ENCODE data around the gene CELF5. TPM values are rescaled to one million over a fixed set of nuclear protein-coding genes. Genes with fewer than 3 reads are reported as not detected.

CELF5 gene
- total RNA-seq, 1 donor from 2014 or later = not detected

DNA sequence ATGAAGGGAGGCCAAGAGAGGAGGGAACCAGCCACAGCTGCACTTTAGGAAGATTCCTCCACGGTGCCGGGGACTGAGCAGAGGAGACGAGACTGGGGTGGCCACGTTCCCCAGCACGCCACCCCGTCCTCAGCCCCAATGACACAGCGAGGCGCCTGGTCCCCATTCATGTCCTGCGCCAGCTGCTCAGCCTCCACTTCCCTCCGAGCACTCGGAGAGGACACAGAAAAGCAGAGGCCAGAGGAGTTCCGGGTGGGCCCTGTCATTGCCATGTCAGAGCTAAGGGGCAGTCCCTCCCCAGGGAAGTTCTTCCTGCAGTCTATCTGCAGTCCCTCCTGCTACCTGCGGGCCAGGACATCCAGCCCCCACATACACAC lies 88.7 kb downstream of the CELF5 start:
- Mint-ChIP-seq H3K4me1 (no peaks in the 10 kb centered on the region), H3K27me3 (peaks cover 26% of the 10 kb centered on the region), H3K9me3 (peaks cover 2% of the 10 kb centered on the region), H3K36me3 (ENCODE audit: low read depth) (no peaks in the 10 kb centered on the region), H3K4me3 (no peak overlapping the region), H3K27ac (no peak overlapping the region)
- intact Hi-C loops (cut with micrococcal nuclease) = no loop called here
- POLR2A ChIA-PET = no interaction called here
- ATAC-seq (ENCODE audit: low read depth) (no peak), DNase-seq (no peak)
- no peak for TF ChIP-seq CTCF (IDR thresholded peaks at IDR 0.05)
- CTCF ChIA-PET = interaction anchor here (1.6 kb wide), 1 partner anchor 8 kb away, joined by 4 read pairs; no protein-coding TSS in a partner anchor

GRCh38 chr19:3314962-3315675 lies 90.7 kb downstream of the CELF5 start:
- H3K36me3 Mint-ChIP-seq (ENCODE audit: low read depth) = no peaks in the 10 kb centered on the region
- peaks cover 21% of the 10 kb centered on the region for H3K27me3 Mint-ChIP-seq
- POLR2A ChIA-PET = no interaction called here
- CTCF ChIA-PET = no interaction called here
- ATAC-seq (ENCODE audit: low read depth) = no peak
- intact Hi-C loops (cut with micrococcal nuclease) = no loop called here
- no peaks in the 10 kb centered on the region for H3K4me1 Mint-ChIP-seq
- no peak for DNase-seq
- no peaks in the 10 kb centered on the region for H3K9me3 Mint-ChIP-seq
- no peak overlapping the region for H3K4me3 Mint-ChIP-seq
- TF ChIP-seq CTCF (IDR thresholded peaks at IDR 0.05) = no peak
- no peak overlapping the region for H3K27ac Mint-ChIP-seq

- Mint-ChIP-seq H3K27me3 (peaks cover 19% of the 10 kb centered on the region), H3K36me3 (ENCODE audit: low read depth) (no peaks in the 10 kb centered on the region), H3K9me3 (no peaks in the 10 kb centered on the region), H3K4me3 (no peak overlapping the region), H3K27ac (no peak overlapping the region), H3K4me1 (no peaks in the 10 kb centered on the region)
- no peak for TF ChIP-seq CTCF (IDR thresholded peaks at IDR 0.05)
- intact Hi-C loops (cut with micrococcal nuclease) = no loop called here
- ATAC-seq (ENCODE audit: low read depth) = no peak
- DNase-seq = no peak
- ChIA-PET POLR2A (no interaction called here), CTCF (no interaction called here)
Measured at GRCh38 chr19:3315676-3315973, 91.2 kb downstream of the CELF5 start.

- Mint-ChIP-seq H3K4me1 (no peaks in the 10 kb centered on the region), H3K36me3 (ENCODE audit: low read depth) (no peaks in the 10 kb centered on the region), H3K27me3 (peaks cover 23% of the 10 kb centered on the region), H3K4me3 (no peak overlapping the region), H3K9me3 (no peaks in the 10 kb centered on the region), H3K27ac (no peak overlapping the region)
- DNase-seq (no peak), ATAC-seq (ENCODE audit: low read depth) (no peak)
- intact Hi-C loops (cut with micrococcal nuclease) = no loop called here
- ChIA-PET CTCF (interaction anchor here (0.7 kb wide), 1 partner anchor 11 kb away, joined by 3 read pairs; no protein-coding TSS in a partner anchor), POLR2A (no interaction called here)
- no peak for TF ChIP-seq CTCF (IDR thresholded peaks at IDR 0.05)
Measured at GRCh38 chr19:3316132-3316648, 91.7 kb downstream of the CELF5 start.

GRCh38 chr19:3316659-3317207 lies 92.3 kb downstream of the CELF5 start:
- DNase-seq (no peak), ATAC-seq (ENCODE audit: low read depth) (no peak)
- TF ChIP-seq CTCF (IDR thresholded peaks at IDR 0.05) = no peak
- ChIA-PET CTCF (interaction anchor here (0.7 kb wide), 1 partner anchor 12 kb away, joined by 3 read pairs; no protein-coding TSS in a partner anchor), POLR2A (no interaction called here)
- intact Hi-C loops (cut with micrococcal nuclease) = no loop called here
- H3K4me3 Mint-ChIP-seq = no peak overlapping the region
- H3K36me3 Mint-ChIP-seq (ENCODE audit: low read depth) = no peaks in the 10 kb centered on the region
- no peak overlapping the region for H3K27ac Mint-ChIP-seq
- peaks cover 20% of the 10 kb centered on the region for H3K27me3 Mint-ChIP-seq
- no peaks in the 10 kb centered on the region for H3K4me1 Mint-ChIP-seq
- H3K9me3 Mint-ChIP-seq = no peaks in the 10 kb centered on the region
